ENCODE results near the gene HVCN1.
A peak's percentile ranks its signal among the peaks of the same experiment; 100 is the strongest.
"Not testable (repeated sequence)": the region's sequence is repeated elsewhere in the genome, so short reads cannot be mapped to it uniquely, and the experiment has no call there.

The HVCN1 gene

GRCh38 chr12:110616471-110617115 is 72.3 kb downstream of the HVCN1 start:
- Histone ChIP-seq H3K36me3 (ENCODE audit: control insufficient read depth, insufficient read depth, low read length) (no peaks in the 10 kb centered on the region), H3K4me1 (ENCODE audit: control insufficient read depth, insufficient read depth, low read length, poor library complexity, severe bottlenecking) (no peaks in the 10 kb centered on the region), H3K9me3 (ENCODE audit: control insufficient read depth, low read length) (no peaks in the 10 kb centered on the region), H3K27ac (ENCODE audit: low read depth, low read length, severe bottlenecking) (no peak overlapping the region), H3K4me3 (ENCODE audit: extremely low read depth, insufficient read depth, low read length, poor library complexity, severe bottlenecking) (no peak overlapping the region)
- WGBS, 2 experiments (ENCODE audit: insufficient coverage in 2 of 2), result 85 to 100% methylated on average over 2 to 5 of the region's 5 CpGs

DNA sequence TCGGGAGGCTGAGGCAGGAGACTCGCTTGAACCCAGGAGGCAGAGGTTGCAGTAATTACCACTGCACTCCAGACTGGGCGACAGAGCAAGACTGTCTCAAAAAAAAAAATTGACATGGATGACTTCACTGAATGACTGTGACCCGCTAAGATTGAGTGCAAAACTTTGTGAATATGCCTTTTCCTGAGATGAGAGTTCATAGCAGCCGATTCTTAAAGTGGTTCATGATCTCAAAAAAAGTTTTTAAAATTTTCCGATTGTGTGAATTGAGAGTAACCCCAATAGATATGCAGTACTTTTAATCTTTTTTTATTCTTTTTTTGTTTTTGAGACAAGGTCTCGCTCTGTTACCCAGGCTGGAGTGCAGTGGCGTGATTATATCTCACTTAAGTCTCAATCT is 73.7 kb downstream of the HVCN1 start:
- H3K36me3 ChIP-seq (ENCODE audit: control insufficient read depth, insufficient read depth, low read length), result no peaks in the 10 kb centered on the region
- no peak overlapping the region for H3K4me3 ChIP-seq (ENCODE audit: extremely low read depth, insufficient read depth, low read length, poor library complexity, severe bottlenecking)
- H3K27ac ChIP-seq (ENCODE audit: low read depth, low read length, severe bottlenecking), result no peak overlapping the region

GRCh38 chr12:110613771-110614684 is 74.9 kb downstream of the HVCN1 start, which contains the start of gene TCTN1:
Gene TCTN1 (plus strand): TSS chr12:110614129. CDS start chr12:110614183, 54 bp downstream.
- Histone ChIP-seq H3K27ac (ENCODE audit: low read depth, low read length, severe bottlenecking) (peak within 1 kb of the TSS; percentile 49), H3K9me3 (ENCODE audit: control insufficient read depth, low read length) (no peaks in the 10 kb centered on the region), H3K4me3 (ENCODE audit: extremely low read depth, insufficient read depth, low read length, poor library complexity, severe bottlenecking) (peak within 1 kb of the TSS; percentile 58), H3K36me3 (ENCODE audit: control insufficient read depth, insufficient read depth, low read length) (no peaks in the 10 kb centered on the region), H3K4me1 (ENCODE audit: control insufficient read depth, insufficient read depth, low read length, poor library complexity, severe bottlenecking) (no peaks in the 10 kb centered on the region)
- 4 to 6% methylated on average over 41 to 55 of the region's 60 CpGs for WGBS, 2 experiments (ENCODE audit: insufficient coverage in 2 of 2)

More for the DNA sequence above, 73.7 kb downstream of the HVCN1 start:
- Histone ChIP-seq H3K9me3 (ENCODE audit: control insufficient read depth, low read length) (no peaks in the 10 kb centered on the region), H3K4me1 (ENCODE audit: control insufficient read depth, insufficient read depth, low read length, poor library complexity, severe bottlenecking) (no peaks in the 10 kb centered on the region)
- WGBS, 2 experiments (ENCODE audit: insufficient coverage in 2 of 2), result 94 to 97% methylated on average over 6 to 7 of the region's 8 CpGs

DNA sequence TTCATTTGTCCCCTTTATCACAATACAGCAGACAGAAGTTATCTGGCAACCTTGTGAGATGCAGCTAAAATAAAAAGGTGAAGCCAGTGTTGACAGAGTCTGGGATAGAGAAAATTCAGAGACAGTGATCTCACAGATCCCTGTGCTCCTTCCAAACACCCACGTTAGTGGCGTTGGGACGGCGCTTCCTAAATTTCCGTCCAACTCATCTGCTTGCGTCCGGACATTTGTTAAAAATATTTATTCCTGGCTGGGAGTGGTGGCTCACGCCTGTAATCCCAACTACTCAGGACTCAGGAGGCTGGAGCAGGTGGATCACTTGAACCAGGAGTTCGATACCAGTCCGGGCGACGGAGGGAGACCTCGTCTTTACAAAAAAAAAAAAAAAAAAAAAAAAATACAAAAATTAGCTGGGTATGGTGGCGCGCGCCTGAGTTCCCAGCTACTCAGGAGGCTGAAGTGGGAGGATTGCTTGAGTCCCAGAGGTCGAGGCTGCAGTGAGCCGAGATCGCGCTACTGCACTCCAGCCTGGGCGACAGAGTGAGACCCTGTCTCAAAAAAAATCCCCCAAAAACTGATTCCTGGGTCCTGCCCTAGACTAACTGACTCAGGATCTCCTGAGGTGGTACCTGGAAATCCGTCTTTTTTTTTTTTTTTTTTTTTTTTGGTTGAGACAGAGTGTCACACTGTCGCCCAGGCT is 75.7 kb downstream of the HVCN1 start:
- H3K4me1 ChIP-seq (ENCODE audit: control insufficient read depth, insufficient read depth, low read length, poor library complexity, severe bottlenecking), result no peaks in the 10 kb centered on the region
- H3K4me3 ChIP-seq (ENCODE audit: extremely low read depth, insufficient read depth, low read length, poor library complexity, severe bottlenecking), result peak overlapping the region; percentile 58
- no peaks in the 10 kb centered on the region for H3K9me3 ChIP-seq (ENCODE audit: control insufficient read depth, low read length)
- 76 to 91% methylated on average over 11 to 16 of the region's 23 CpGs for WGBS, 2 experiments (ENCODE audit: insufficient coverage in 2 of 2)
- H3K36me3 ChIP-seq (ENCODE audit: control insufficient read depth, insufficient read depth, low read length), result no peaks in the 10 kb centered on the region
- H3K27ac ChIP-seq (ENCODE audit: low read depth, low read length, severe bottlenecking), result no peak overlapping the region

DNA sequence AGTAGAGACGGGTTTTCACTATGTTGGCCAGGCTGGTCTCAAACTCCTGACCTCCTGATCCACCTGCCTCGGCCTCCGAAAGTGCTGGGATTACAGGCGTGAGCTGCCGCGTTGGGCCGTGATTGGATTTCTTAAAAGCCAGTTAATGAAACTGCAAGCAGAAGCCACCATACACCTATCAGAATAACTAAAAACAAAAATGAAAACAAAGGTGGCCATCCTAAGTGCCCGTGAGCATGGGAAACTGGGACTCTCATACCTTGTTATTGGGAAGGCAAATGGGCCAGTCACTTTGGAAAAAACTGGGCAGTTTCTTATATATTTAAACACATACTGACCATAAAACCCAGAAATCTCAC is 82.7 kb downstream of the HVCN1 start:
- Histone ChIP-seq H3K27ac (ENCODE audit: low read depth, low read length, severe bottlenecking) (no peak overlapping the region), H3K9me3 (ENCODE audit: control insufficient read depth, low read length) (no peaks in the 10 kb centered on the region), H3K4me1 (ENCODE audit: control insufficient read depth, insufficient read depth, low read length, poor library complexity, severe bottlenecking) (no peaks in the 10 kb centered on the region), H3K36me3 (ENCODE audit: control insufficient read depth, insufficient read depth, low read length) (no peaks in the 10 kb centered on the region), H3K4me3 (ENCODE audit: extremely low read depth, insufficient read depth, low read length, poor library complexity, severe bottlenecking) (no peak overlapping the region)
- WGBS, 2 experiments (ENCODE audit: insufficient coverage in 2 of 2), result 95 to 96% methylated on average over 4 to 7 of the region's 8 CpGs

GRCh38 chr12:110602085-110602814 is 86.7 kb downstream of the HVCN1 start:
- not testable (repeated sequence) for H3K4me3 ChIP-seq (ENCODE audit: extremely low read depth, insufficient read depth, low read length, poor library complexity, severe bottlenecking); H3K4me1 ChIP-seq (ENCODE audit: control insufficient read depth, insufficient read depth, low read length, poor library complexity, severe bottlenecking); H3K36me3 ChIP-seq (ENCODE audit: control insufficient read depth, insufficient read depth, low read length); H3K9me3 ChIP-seq (ENCODE audit: control insufficient read depth, low read length); H3K27ac ChIP-seq (ENCODE audit: low read depth, low read length, severe bottlenecking)
- 63 to 71% methylated on average over 11 to 12 of the region's 14 CpGs for WGBS, 2 experiments (ENCODE audit: insufficient coverage in 2 of 2)

DNA sequence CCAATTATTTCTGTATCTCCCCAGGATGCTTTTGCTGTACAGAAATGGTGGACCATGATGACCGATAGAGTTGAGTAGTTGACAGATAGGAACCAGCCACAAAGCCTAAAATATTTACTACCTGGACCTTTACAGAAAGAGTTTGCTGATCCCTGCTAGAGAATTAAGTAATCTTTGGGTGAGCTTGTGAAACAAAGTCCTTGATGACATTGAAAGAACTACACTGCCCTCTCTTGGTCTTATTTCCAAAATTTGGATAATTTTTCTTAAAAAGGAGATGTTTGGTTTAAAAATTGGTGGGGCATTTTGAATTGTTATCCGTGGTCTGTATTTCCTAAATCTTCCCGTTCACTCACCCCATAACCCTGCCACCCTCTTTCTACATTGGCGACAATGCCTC is 88.7 kb downstream of the HVCN1 start:
- no peaks in the 10 kb centered on the region for H3K4me1 ChIP-seq (ENCODE audit: control insufficient read depth, insufficient read depth, low read length, poor library complexity, severe bottlenecking)
- no CpG with 5 or more reads among the region's 4 CpGs for WGBS, 2 experiments (ENCODE audit: insufficient coverage in 2 of 2)
- no peak overlapping the region for H3K27ac ChIP-seq (ENCODE audit: low read depth, low read length, severe bottlenecking)
- no peaks in the 10 kb centered on the region for H3K9me3 ChIP-seq (ENCODE audit: control insufficient read depth, low read length)
- H3K36me3 ChIP-seq (ENCODE audit: control insufficient read depth, insufficient read depth, low read length), result no peaks in the 10 kb centered on the region
- H3K4me3 ChIP-seq (ENCODE audit: extremely low read depth, insufficient read depth, low read length, poor library complexity, severe bottlenecking), result no peak overlapping the region

GRCh38 chr12:110599334-110599733 is 89.6 kb downstream of the HVCN1 start:
- no peak overlapping the region for H3K4me3 ChIP-seq (ENCODE audit: extremely low read depth, insufficient read depth, low read length, poor library complexity, severe bottlenecking)
- H3K9me3 ChIP-seq (ENCODE audit: control insufficient read depth, low read length), result no peaks in the 10 kb centered on the region
- no peaks in the 10 kb centered on the region for H3K36me3 ChIP-seq (ENCODE audit: control insufficient read depth, insufficient read depth, low read length)
- H3K4me1 ChIP-seq (ENCODE audit: control insufficient read depth, insufficient read depth, low read length, poor library complexity, severe bottlenecking), result no peaks in the 10 kb centered on the region
- H3K27ac ChIP-seq (ENCODE audit: low read depth, low read length, severe bottlenecking), result no peak overlapping the region
- 100% methylated on average over 2 of the region's 4 CpGs for WGBS, 2 experiments (ENCODE audit: insufficient coverage in 2 of 2)

Data from mesodermal cell (in vitro differentiated cells).